ENCODE results near the gene CREBL2. TPM values are rescaled to one million over a fixed set of nuclear protein-coding genes. Genes with fewer than 3 reads are reported as not detected.

Gene CREBL2
- total RNA-seq, 2 experiments from 2014 or later: 13.2 to 14.3 TPM

GRCh38 chr12:12599750-12600643 is 11.7 kb upstream of the CREBL2 start:
- Mint-ChIP-seq H3K27ac (no peak overlapping the region), H3K9me3 (ENCODE audit: insufficient read depth) (peaks cover 4% of the 10 kb centered on the region), H3K4me3 (no peak overlapping the region), H3K4me1 (ENCODE audit: low read depth) (no peaks in the 10 kb centered on the region), H3K36me3 (ENCODE audit: low read depth) (no peaks in the 10 kb centered on the region), H3K27me3 (ENCODE audit: low read depth) (peaks cover 16% of the 10 kb centered on the region)
- ChIA-PET POLR2A (no interaction called here), CTCF (interaction anchor here (0.8 to 1.7 kb wide), 3 partner anchors 23 to 56 kb away, joined by 3 to 5 read pairs (median 4); partner anchors contain the start of gene DUSP16)
- ATAC-seq: no peak
- no peak for DNase-seq

- no peaks in the 10 kb centered on the region for H3K36me3 Mint-ChIP-seq (ENCODE audit: low read depth)
- H3K27me3 Mint-ChIP-seq (ENCODE audit: low read depth): peaks cover 20% of the 10 kb centered on the region
- CTCF ChIA-PET: interaction anchor here (1.2 kb wide), 1 partner anchor 38 kb away, joined by 3 read pairs; the partner anchor contains the start of gene DUSP16
- no peak overlapping the region for H3K27ac Mint-ChIP-seq
- POLR2A ChIA-PET: no interaction called here
- no peak for DNase-seq
- ATAC-seq: no peak
- peaks cover 4% of the 10 kb centered on the region for H3K9me3 Mint-ChIP-seq (ENCODE audit: insufficient read depth)
- no peaks in the 10 kb centered on the region for H3K4me1 Mint-ChIP-seq (ENCODE audit: low read depth)
- H3K4me3 Mint-ChIP-seq: no peak overlapping the region
These were observed 11.0 kb upstream of the CREBL2 start for GRCh38 chr12:12600659-12601058.

DNA sequence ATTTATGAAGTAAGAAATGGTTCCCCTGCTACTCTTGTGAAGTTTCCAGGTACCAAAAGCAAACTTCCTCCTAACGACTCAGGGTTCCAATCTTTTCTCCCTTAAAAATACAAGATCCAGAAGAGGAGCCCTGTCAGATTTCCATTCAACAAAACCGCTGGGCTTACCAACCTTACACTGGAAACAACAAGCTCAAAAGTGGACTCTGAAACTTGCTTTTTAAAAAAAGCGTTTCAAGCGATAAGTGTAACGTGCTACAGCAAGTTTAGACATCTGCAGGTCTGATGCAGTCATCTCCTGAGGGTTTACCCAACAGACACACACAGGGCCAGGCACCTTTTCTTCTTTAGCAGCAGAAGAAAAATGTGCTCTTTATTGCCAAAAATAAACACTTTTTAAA is 6.9 kb upstream of the CREBL2 start:
- ChIA-PET CTCF (no interaction called here), POLR2A (no interaction called here)
- no peaks in the 10 kb centered on the region for H3K9me3 Mint-ChIP-seq (ENCODE audit: insufficient read depth)
- H3K4me3 Mint-ChIP-seq: no peak overlapping the region
- H3K36me3 Mint-ChIP-seq (ENCODE audit: low read depth): no peaks in the 10 kb centered on the region
- DNase-seq (no peak), ATAC-seq (no peak)
- H3K27ac Mint-ChIP-seq: no peak overlapping the region
- H3K27me3 Mint-ChIP-seq (ENCODE audit: low read depth): peaks cover 12% of the 10 kb centered on the region
- H3K4me1 Mint-ChIP-seq (ENCODE audit: low read depth): peaks cover 9% of the 10 kb centered on the region

DNA sequence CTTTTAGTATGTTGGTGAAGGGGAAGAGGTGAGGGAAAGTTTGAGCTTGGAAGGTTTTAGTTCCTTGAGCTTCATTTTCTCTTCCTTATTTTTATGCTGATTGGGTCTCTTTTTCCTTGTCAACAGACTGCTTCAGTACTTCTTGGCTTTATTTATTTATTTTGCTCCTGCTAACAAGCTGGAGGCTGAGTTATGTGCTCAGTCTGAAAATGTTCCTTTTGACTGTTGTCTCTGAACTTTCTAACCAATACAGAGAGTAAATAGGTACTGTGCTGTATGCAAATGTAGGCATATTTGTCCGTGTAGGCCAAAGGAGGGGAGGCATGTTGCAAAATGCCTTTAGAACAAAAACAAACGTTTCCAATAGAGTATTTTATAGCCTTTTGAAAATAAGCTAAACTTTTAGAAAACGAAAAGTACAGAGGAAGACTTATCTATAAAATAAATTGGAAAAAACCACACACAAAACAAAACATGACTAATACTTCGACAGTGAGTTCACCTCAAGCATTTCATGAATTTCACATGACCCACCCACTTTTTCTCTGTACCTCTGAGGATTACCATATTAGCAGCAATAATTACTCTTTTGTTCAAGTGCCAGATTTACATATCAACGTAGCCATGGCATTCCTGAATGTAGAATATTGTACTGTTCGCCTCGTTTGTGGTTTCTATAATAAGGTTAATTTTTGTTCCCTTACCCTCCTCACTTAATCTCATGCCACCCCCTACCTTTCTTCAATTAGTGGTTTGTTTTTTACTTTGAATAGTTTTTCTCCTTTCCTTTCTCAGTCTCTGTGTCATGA is 4.7 kb upstream of the CREBL2 start:
- Mint-ChIP-seq H3K4me1 (ENCODE audit: low read depth) (peaks cover 20% of the 10 kb centered on the region), H3K9me3 (ENCODE audit: insufficient read depth) (no peaks in the 10 kb centered on the region), H3K27ac (no peak overlapping the region), H3K27me3 (ENCODE audit: low read depth) (peaks cover 5% of the 10 kb centered on the region), H3K4me3 (no peak overlapping the region), H3K36me3 (ENCODE audit: low read depth) (no peaks in the 10 kb centered on the region)
- ChIA-PET POLR2A (interaction anchor here (1.1 kb wide), 1 partner anchor 17 kb away, joined by 3 read pairs; no protein-coding TSS in a partner anchor), CTCF (interaction anchor here (1.0 to 2.2 kb wide), 4 partner anchors 17 to 230 kb away, joined by 3 to 8 read pairs (median 7); partner anchors contain the start of gene DUSP16)
- ATAC-seq (no peak), DNase-seq (no peak)

DNA sequence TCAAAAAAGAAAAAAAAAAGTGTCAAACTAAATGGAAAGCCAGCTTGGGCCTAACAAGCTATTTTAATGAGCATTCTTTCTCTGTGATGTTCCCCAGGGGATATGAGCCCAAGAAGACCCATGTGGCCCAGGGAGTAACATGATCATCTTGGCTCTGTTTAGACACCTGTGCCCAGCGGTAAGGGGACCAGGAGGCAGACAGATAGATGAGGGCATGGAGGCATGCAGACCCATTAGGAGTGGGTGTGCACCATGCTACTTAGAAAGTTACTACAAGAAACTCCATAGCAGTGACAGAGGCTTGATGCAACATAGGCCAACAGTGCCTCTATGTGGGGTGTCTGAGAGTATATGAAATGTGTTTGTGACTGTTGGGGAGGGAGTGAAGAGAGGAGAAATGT is 3.1 kb upstream of the CREBL2 start:
- no peak for DNase-seq

GRCh38 chr12:12609692-12610091 is 2.0 kb upstream of the CREBL2 start:
- Mint-ChIP-seq H3K4me1 (ENCODE audit: low read depth) (peaks cover 35% of the 10 kb centered on the region), H3K9me3 (ENCODE audit: insufficient read depth) (no peaks in the 10 kb centered on the region), H3K36me3 (ENCODE audit: low read depth) (peaks cover 7% of the 10 kb centered on the region), H3K27ac (no peak overlapping the region), H3K4me3 (no peak overlapping the region), H3K27me3 (ENCODE audit: low read depth) (peaks cover 5% of the 10 kb centered on the region)
- CTCF ChIA-PET: interaction anchor here (0.6 to 0.7 kb wide), 2 partner anchors 135 to 233 kb away, joined by 3 to 4 read pairs; no protein-coding TSS in a partner anchor
- no peak for DNase-seq
- ATAC-seq: no peak
- POLR2A ChIA-PET: no interaction called here

More for the DNA sequence above, 3.1 kb upstream of the CREBL2 start:
- peaks cover 5% of the 10 kb centered on the region for H3K36me3 Mint-ChIP-seq (ENCODE audit: low read depth)
- no peak overlapping the region for H3K4me3 Mint-ChIP-seq
- H3K4me1 Mint-ChIP-seq (ENCODE audit: low read depth): peaks cover 30% of the 10 kb centered on the region
- ChIA-PET CTCF (interaction anchor here (0.8 to 1.8 kb wide), 4 partner anchors 128 to 251 kb away, joined by 3 to 19 read pairs (median 4); no protein-coding TSS in a partner anchor), POLR2A (interaction anchor here (1.2 kb wide), 1 partner anchor 133 kb away, joined by 3 read pairs; no protein-coding TSS in a partner anchor)
- H3K9me3 Mint-ChIP-seq (ENCODE audit: insufficient read depth): no peaks in the 10 kb centered on the region
- H3K27me3 Mint-ChIP-seq (ENCODE audit: low read depth): peaks cover 5% of the 10 kb centered on the region
- ATAC-seq: no peak
- no peak overlapping the region for H3K27ac Mint-ChIP-seq

DNA sequence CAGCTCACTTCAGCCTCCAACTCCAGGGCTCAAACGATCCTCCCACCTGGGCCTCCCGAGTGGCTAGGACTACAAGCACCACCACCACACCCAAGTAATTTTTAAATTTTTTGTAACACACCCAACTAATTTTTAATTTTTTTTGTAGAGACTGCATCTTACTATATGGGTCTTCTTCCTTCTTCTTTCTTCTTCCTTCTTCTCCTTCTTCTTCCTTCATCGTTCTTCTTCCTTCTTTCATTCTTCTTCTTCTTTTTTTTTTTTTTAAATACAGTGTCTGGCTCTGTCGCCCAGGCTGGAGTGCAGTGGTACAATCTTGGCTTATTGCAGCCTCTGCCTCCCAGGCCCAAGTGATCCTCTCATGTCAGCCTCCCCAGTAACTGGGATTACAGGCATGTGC is 965 bp upstream of the CREBL2 start:
- DNase-seq (no peak), ATAC-seq (no peak)
- Mint-ChIP-seq H3K9me3 (ENCODE audit: insufficient read depth) (no peaks in the 10 kb centered on the region), H3K27me3 (ENCODE audit: low read depth) (no peaks in the 10 kb centered on the region), H3K4me3 (peak overlapping the region; percentile 85), H3K4me1 (ENCODE audit: low read depth) (peaks cover 35% of the 10 kb centered on the region), H3K36me3 (ENCODE audit: low read depth) (peaks cover 7% of the 10 kb centered on the region), H3K27ac (peak overlapping the region; percentile 94)
- POLR2A ChIA-PET: interaction anchor here (0.6 to 0.8 kb wide), 2 partner anchors 253 to 883 kb away, joined by 3 read pairs; no protein-coding TSS in a partner anchor
- CTCF ChIA-PET: interaction anchor here (1.0 kb wide), 2 partner anchors 35 to 60 kb away, joined by 3 read pairs; no protein-coding TSS in a partner anchor

GRCh38 chr12:12612358-12612757 is 682 bp downstream of the CREBL2 start:
- Mint-ChIP-seq H3K27me3 (ENCODE audit: low read depth) (no peaks in the 10 kb centered on the region), H3K4me1 (ENCODE audit: low read depth) (peaks cover 41% of the 10 kb centered on the region), H3K9me3 (ENCODE audit: insufficient read depth) (no peaks in the 10 kb centered on the region), H3K4me3 (peak overlapping the region; percentile 85), H3K27ac (peak overlapping the region; percentile 94), H3K36me3 (ENCODE audit: low read depth) (peaks cover 17% of the 10 kb centered on the region)
- ATAC-seq: peak; percentile 32
- peak; percentile 37 for DNase-seq
- POLR2A ChIA-PET: interaction anchor here (0.8 to 2.7 kb wide), 7 partner anchors 51 to 255 kb away, joined by 3 to 12 read pairs (median 6); partner anchors contain the start of genes BORCS5 and GPR19
- CTCF ChIA-PET: interaction anchor here (0.7 to 2.4 kb wide), 6 partner anchors 14 to 254 kb away, joined by 3 to 12 read pairs (median 4); partner anchors contain the start of gene DUSP16

GRCh38 chr12:12613344-12613743 is 1.7 kb downstream of the CREBL2 start:
- CTCF ChIA-PET: interaction anchor here (1.0 to 2.4 kb wide), 5 partner anchors 10 to 124 kb away, joined by 3 to 12 read pairs (median 5); partner anchors contain the start of gene DUSP16

GRCh38 chr12:12614342-12614741 is 2.7 kb downstream of the CREBL2 start:
- no peak overlapping the region for H3K4me3 Mint-ChIP-seq
- no peaks in the 10 kb centered on the region for H3K9me3 Mint-ChIP-seq (ENCODE audit: insufficient read depth)
- ChIA-PET POLR2A (interaction anchor here (0.6 kb wide), 1 partner anchor 242 kb away, joined by 4 read pairs; no protein-coding TSS in a partner anchor), CTCF (interaction anchor here (0.7 kb wide), 1 partner anchor 103 kb away, joined by 3 read pairs; the partner anchor contains the start of gene CDKN1B)
- DNase-seq (no peak), ATAC-seq (no peak)
- H3K27me3 Mint-ChIP-seq (ENCODE audit: low read depth): no peaks in the 10 kb centered on the region
- peaks cover 41% of the 10 kb centered on the region for H3K4me1 Mint-ChIP-seq (ENCODE audit: low read depth)
- H3K27ac Mint-ChIP-seq: no peak overlapping the region
- peaks cover 20% of the 10 kb centered on the region for H3K36me3 Mint-ChIP-seq (ENCODE audit: low read depth)

More at GRCh38 chr12:12613344-12613743, 1.7 kb downstream of the CREBL2 start:
- H3K27me3 Mint-ChIP-seq (ENCODE audit: low read depth): no peaks in the 10 kb centered on the region
- H3K27ac Mint-ChIP-seq: peak overlapping the region; percentile 73
- H3K4me1 Mint-ChIP-seq (ENCODE audit: low read depth): peaks cover 41% of the 10 kb centered on the region
- peak overlapping the region; percentile 85 for H3K4me3 Mint-ChIP-seq
- DNase-seq (no peak), ATAC-seq (no peak)
- H3K36me3 Mint-ChIP-seq (ENCODE audit: low read depth): peaks cover 20% of the 10 kb centered on the region
- H3K9me3 Mint-ChIP-seq (ENCODE audit: insufficient read depth): no peaks in the 10 kb centered on the region
- POLR2A ChIA-PET: interaction anchor here (2.1 to 2.7 kb wide), 3 partner anchors 83 to 102 kb away, joined by 8 to 12 read pairs (median 8); partner anchors contain the start of gene GPR19
